ENCODE measurements around the gene FBXO31. TPM values are rescaled to one million over a fixed set of nuclear protein-coding genes. Genes with fewer than 3 reads are reported as not detected.

FBXO31 gene
- total RNA-seq, 4 donors from 2014 or later = 89.4 to 241 (median 147) TPM

GRCh38 chr16:87353613-87354012 lies 30.0 kb downstream of the FBXO31 start:
- H3K9me3 ChIP-seq = no peaks in the 10 kb centered on the region
- 90 to 91% methylated on average over 17 of the region's 17 CpGs for WGBS, 2 donors
- TF ChIP-seq EP300 (IDR thresholded peaks at IDR 0.05) (no peak), CTCF (IDR thresholded peaks at IDR 0.05) (no peak), POLR2A (IDR thresholded peaks at IDR 0.05) (no peak)
- H3K4me1 ChIP-seq = peaks cover 0 to 12% (median 0%) of the 10 kb centered on the region in 4 donors
- H3K36me3 ChIP-seq = peaks cover 2 to 74% (median 10%) of the 10 kb centered on the region in 3 donors
- DNase-seq (ENCODE audit: low spot score in 2 of 2) = no peak
- no peak overlapping the region for H3K27ac ChIP-seq
- H3K27me3 ChIP-seq = no peaks in the 10 kb centered on the region
- no peak overlapping the region for H3K4me3 ChIP-seq

- Histone ChIP-seq H3K4me3 (no peak overlapping the region), H3K36me3 (peaks cover 0 to 74% (median 2%) of the 10 kb centered on the region in 3 donors), H3K4me1 (peaks cover 0 to 12% (median 0%) of the 10 kb centered on the region in 4 donors), H3K27me3 (no peaks in the 10 kb centered on the region), H3K27ac (no peak overlapping the region), H3K9me3 (no peaks in the 10 kb centered on the region)
- no peak for DNase-seq (ENCODE audit: low spot score in 2 of 2)
- TF ChIP-seq CTCF (IDR thresholded peaks at IDR 0.05) (no peak), EP300 (IDR thresholded peaks at IDR 0.05) (no peak), POLR2A (IDR thresholded peaks at IDR 0.05) (no peak)
- WGBS, 2 donors = 89 to 91% methylated on average over 13 to 15 of the region's 15 CpGs
These were observed 30.8 kb downstream of the FBXO31 start for GRCh38 chr16:87352818-87353217.

GRCh38 chr16:87351320-87351698 lies 32.3 kb downstream of the FBXO31 start:
- no peaks in the 10 kb centered on the region for H3K27me3 ChIP-seq
- WGBS, 2 donors = 68 to 73% methylated on average over 9 of the region's 9 CpGs
- TF ChIP-seq CTCF (IDR thresholded peaks at IDR 0.05) = no peak
- TF ChIP-seq POLR2A (IDR thresholded peaks at IDR 0.05) = no peak
- TF ChIP-seq EP300 (IDR thresholded peaks at IDR 0.05) = no peak
- no peak for DNase-seq (ENCODE audit: low spot score in 2 of 2)
- H3K4me1 ChIP-seq = peaks cover 0 to 12% (median 0%) of the 10 kb centered on the region in 4 donors
- H3K4me3 ChIP-seq = no peak overlapping the region
- no peak overlapping the region for H3K27ac ChIP-seq
- no peaks in the 10 kb centered on the region for H3K9me3 ChIP-seq
- H3K36me3 ChIP-seq = peaks cover 0 to 73% (median 0%) of the 10 kb centered on the region in 3 donors

GRCh38 chr16:87350681-87351319 lies 32.8 kb downstream of the FBXO31 start:
- H3K27ac ChIP-seq = no peak overlapping the region
- H3K9me3 ChIP-seq = no peaks in the 10 kb centered on the region
- H3K4me1 ChIP-seq = peaks cover 0 to 17% (median 0%) of the 10 kb centered on the region in 4 donors
- peaks cover 0 to 73% (median 0%) of the 10 kb centered on the region in 3 donors for H3K36me3 ChIP-seq
- WGBS, 2 donors = 63 to 65% methylated on average over 23 of the region's 23 CpGs
- no peaks in the 10 kb centered on the region for H3K27me3 ChIP-seq
- DNase-seq (ENCODE audit: low spot score in 2 of 2) = no peak
- TF ChIP-seq EP300 (IDR thresholded peaks at IDR 0.05) (no peak), CTCF (IDR thresholded peaks at IDR 0.05) (no peak), POLR2A (IDR thresholded peaks at IDR 0.05) (no peak)
- no peak overlapping the region for H3K4me3 ChIP-seq

- H3K36me3 ChIP-seq = peaks cover 0 to 71% (median 0%) of the 10 kb centered on the region in 3 donors
- no peaks in the 10 kb centered on the region for H3K9me3 ChIP-seq
- DNase-seq (ENCODE audit: low spot score in 2 of 2) = no peak
- peaks cover 0 to 24% (median 3%) of the 10 kb centered on the region in 4 donors for H3K4me1 ChIP-seq
- WGBS, 2 donors = 78 to 85% methylated on average over 8 of the region's 8 CpGs
- no peak overlapping the region for H3K27ac ChIP-seq
- H3K4me3 ChIP-seq = no peak overlapping the region
- H3K27me3 ChIP-seq = no peaks in the 10 kb centered on the region
- TF ChIP-seq POLR2A (IDR thresholded peaks at IDR 0.05) (no peak), EP300 (IDR thresholded peaks at IDR 0.05) (no peak), CTCF (IDR thresholded peaks at IDR 0.05) (no peak)
These were observed 33.5 kb downstream of the FBXO31 start for GRCh38 chr16:87350031-87350430.
